Upper lobe of left lung (tissue), 4 donors: ENCODE measurements around the gene PER2.

Source experiments
- CTCF ChIP-seq, 6 experiments: fragments of 450-650 bp in 4 of 6; fragments of 200-600 bp in 2 of 6; sonication (generic) in 2 of 6; IDR thresholded peaks; one replicate each; pipeline ENCODE4 v1.5.1; 2016 to 2019; ENCODE audit warnings: antibody characterized with exemption in 6 of 6
- EP300 ChIP-seq, 4 donors: sonication (generic); formaldehyde crosslinking; IDR thresholded peaks; one replicate each; pipeline ENCODE4 v1.5.1; 2017; ENCODE audit warnings: antibody characterized with exemption in 4 of 4, control low read depth in 2 of 4
- POLR2A ChIP-seq, 4 donors: fragments of 450-650 bp; IDR thresholded peaks; one replicate each; pipeline ENCODE4 v1.5.1; 2016 to 2017; ENCODE audit warnings: antibody characterized with exemption in 4 of 4, mild to moderate bottlenecking in 2 of 4
- POLR2AphosphoS5 ChIP-seq, 2 donors: sonication (generic); formaldehyde crosslinking; IDR thresholded peaks; one replicate each; pipeline ENCODE4 v1.5.1; 2017; ENCODE audit warnings: antibody characterized with exemption in 2 of 2

GRCh38 chr2:238240757-238241711, 47.4 kb downstream of the PER2 start:
- no peak for TF ChIP-seq CTCF (IDR thresholded peaks at IDR 0.05)
- no peak for TF ChIP-seq POLR2A (IDR thresholded peaks at IDR 0.05)
- no peak for TF ChIP-seq EP300 (IDR thresholded peaks at IDR 0.05)
- TF ChIP-seq POLR2AphosphoS5 (IDR thresholded peaks at IDR 0.05): no peak
